COLO668 (cell line): Measurements from ENCODE around the gene PRAC2.
A peak's percentile ranks its signal among the peaks of the same experiment; 100 is the strongest.
"Not testable (repeated sequence)": the region's sequence is repeated elsewhere in the genome, so short reads cannot be mapped to it uniquely, and the experiment has no call there.

Experiments used
- DNase-seq: peaks from one replicate; lab custom pipeline; 2025; ENCODE audit not compliant: unreplicated experiment; lab: John Stamatoyannopoulos, UW

The PRAC2 gene

GRCh38 chr17:48722915-48723422, at the start of gene PRAC2:
PRAC2 (plus strand) TSS chr17:48723185; CDS start chr17:48724411, 1,226 bp downstream.
- DNase-seq: no peak

GRCh38 chr17:48676963-48677558, 45.9 kb upstream of the PRAC2 start:
- DNase-seq: no peak

GRCh38 chr17:48678141-48678971, 44.6 kb upstream of the PRAC2 start:
- DNase-seq: peak; percentile 53

- no peak for DNase-seq
Measured at GRCh38 chr17:48679385-48680096, 43.4 kb upstream of the PRAC2 start.

GRCh38 chr17:48681609-48682008, 41.4 kb upstream of the PRAC2 start:
- no peak for DNase-seq

- DNase-seq: no peak
Measured at GRCh38 chr17:48690655-48691054, 32.3 kb upstream of the PRAC2 start.

GRCh38 chr17:48692049-48692448, 30.9 kb upstream of the PRAC2 start:
- no peak for DNase-seq

GRCh38 chr17:48693178-48693577, 29.8 kb upstream of the PRAC2 start:
- no peak for DNase-seq

GRCh38 chr17:48701864-48702532, 21.0 kb upstream of the PRAC2 start:
- no peak for DNase-seq

GRCh38 chr17:48704361-48705248, 18.4 kb upstream of the PRAC2 start:
- no peak for DNase-seq

GRCh38 chr17:48711128-48711527, 11.9 kb upstream of the PRAC2 start:
- no peak for DNase-seq

- DNase-seq: no peak
Measured at GRCh38 chr17:48715496-48716399, 7.2 kb upstream of the PRAC2 start.

GRCh38 chr17:48716549-48716948, 6.4 kb upstream of the PRAC2 start:
- DNase-seq: not testable (repeated sequence)

- DNase-seq: no peak
Measured at GRCh38 chr17:48717367-48718226, 5.4 kb upstream of the PRAC2 start.

GRCh38 chr17:48718227-48718760, 4.7 kb upstream of the PRAC2 start:
- DNase-seq: no peak

- DNase-seq: no peak
Measured at GRCh38 chr17:48718761-48719641, 4.0 kb upstream of the PRAC2 start.
